HEK293 (cell line): ENCODE measurements around the gene PVRIG.
"Not testable (repeated sequence)": the region's sequence is repeated elsewhere in the genome, so short reads cannot be mapped to it uniquely, and the experiment has no call there.

Experiments
- KLF9 ChIP-seq: fragments of 450-650 bp; formaldehyde crosslinking; IDR thresholded peaks from 2 replicates; pipeline ENCODE4 v1.5.1; 2016; ENCODE audit warnings: missing biosample characterization, missing genetic modification characterization, low read depth
- ZNF529 ChIP-seq: fragments of 450-650 bp; formaldehyde crosslinking; IDR thresholded peaks from 2 replicates; pipeline ENCODE4 v1.5.1; 2017; ENCODE audit warnings: missing genetic modification characterization, missing biosample characterization; ENCODE audit not compliant: insufficient replicate concordance
- ZNF639 ChIP-seq: fragments of 450-650 bp; formaldehyde crosslinking; IDR thresholded peaks from 2 replicates; pipeline ENCODE4 v1.5.1; 2016; ENCODE audit warnings: missing biosample characterization, missing genetic modification characterization
- ZNF785 ChIP-seq: fragments of 450-650 bp; formaldehyde crosslinking; IDR thresholded peaks from 2 replicates; pipeline ENCODE4 v1.5.1; 2016; ENCODE audit warnings: missing biosample characterization, missing genetic modification characterization
- TF ChIP-seq, protein P1 (sequence below): fragments of 450-650 bp; formaldehyde crosslinking; IDR thresholded peaks from 2 replicates; pipeline ENCODE4 v1.5.1; 2016; ENCODE audit warnings: missing biosample characterization, missing genetic modification characterization
- TF ChIP-seq, protein P2 (sequence below): fragments of 450-650 bp; formaldehyde crosslinking; IDR thresholded peaks from 2 replicates; pipeline ENCODE4 v1.5.1; 2016; ENCODE audit warnings: missing biosample characterization, missing genetic modification characterization
- TF ChIP-seq, protein P3 (sequence below): fragments of 450-650 bp; formaldehyde crosslinking; IDR thresholded peaks from 2 replicates; pipeline ENCODE4 v1.5.1; 2016; ENCODE audit warnings: missing biosample characterization, missing genetic modification characterization

DNA sequence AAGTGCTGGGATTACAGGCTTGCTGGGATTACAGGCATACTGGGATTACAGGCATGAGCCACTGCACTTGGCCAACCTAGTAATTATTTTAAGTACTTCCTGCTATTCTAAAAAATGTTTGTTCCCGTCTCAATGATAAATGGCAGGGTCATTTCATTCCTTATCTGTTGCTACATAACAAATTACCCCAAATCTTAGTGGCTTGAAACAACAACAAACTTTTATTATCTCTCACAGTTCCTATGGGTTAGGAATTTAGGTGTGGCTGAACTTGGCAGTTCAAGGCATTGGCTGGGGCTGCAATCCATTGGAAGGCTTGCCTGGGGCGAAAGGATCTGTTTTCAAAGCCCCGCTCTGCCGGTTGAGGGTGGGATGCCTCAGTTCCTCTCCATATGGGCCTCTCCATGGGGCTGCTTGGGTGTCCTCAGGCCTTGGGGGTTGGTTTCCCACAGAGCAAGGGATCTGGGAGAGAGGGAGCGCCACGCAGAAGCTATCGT is 45.0 kb downstream of the PVRIG start:
- TF ChIP-seq, protein P1, sequence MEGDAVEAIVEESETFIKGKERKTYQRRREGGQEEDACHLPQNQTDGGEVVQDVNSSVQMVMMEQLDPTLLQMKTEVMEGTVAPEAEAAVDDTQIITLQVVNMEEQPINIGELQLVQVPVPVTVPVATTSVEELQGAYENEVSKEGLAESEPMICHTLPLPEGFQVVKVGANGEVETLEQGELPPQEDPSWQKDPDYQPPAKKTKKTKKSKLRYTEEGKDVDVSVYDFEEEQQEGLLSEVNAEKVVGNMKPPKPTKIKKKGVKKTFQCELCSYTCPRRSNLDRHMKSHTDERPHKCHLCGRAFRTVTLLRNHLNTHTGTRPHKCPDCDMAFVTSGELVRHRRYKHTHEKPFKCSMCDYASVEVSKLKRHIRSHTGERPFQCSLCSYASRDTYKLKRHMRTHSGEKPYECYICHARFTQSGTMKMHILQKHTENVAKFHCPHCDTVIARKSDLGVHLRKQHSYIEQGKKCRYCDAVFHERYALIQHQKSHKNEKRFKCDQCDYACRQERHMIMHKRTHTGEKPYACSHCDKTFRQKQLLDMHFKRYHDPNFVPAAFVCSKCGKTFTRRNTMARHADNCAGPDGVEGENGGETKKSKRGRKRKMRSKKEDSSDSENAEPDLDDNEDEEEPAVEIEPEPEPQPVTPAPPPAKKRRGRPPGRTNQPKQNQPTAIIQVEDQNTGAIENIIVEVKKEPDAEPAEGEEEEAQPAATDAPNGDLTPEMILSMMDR: not testable (repeated sequence)
- peak; percentile 85 for TF ChIP-seq ZNF639
- TF ChIP-seq, protein P2, sequence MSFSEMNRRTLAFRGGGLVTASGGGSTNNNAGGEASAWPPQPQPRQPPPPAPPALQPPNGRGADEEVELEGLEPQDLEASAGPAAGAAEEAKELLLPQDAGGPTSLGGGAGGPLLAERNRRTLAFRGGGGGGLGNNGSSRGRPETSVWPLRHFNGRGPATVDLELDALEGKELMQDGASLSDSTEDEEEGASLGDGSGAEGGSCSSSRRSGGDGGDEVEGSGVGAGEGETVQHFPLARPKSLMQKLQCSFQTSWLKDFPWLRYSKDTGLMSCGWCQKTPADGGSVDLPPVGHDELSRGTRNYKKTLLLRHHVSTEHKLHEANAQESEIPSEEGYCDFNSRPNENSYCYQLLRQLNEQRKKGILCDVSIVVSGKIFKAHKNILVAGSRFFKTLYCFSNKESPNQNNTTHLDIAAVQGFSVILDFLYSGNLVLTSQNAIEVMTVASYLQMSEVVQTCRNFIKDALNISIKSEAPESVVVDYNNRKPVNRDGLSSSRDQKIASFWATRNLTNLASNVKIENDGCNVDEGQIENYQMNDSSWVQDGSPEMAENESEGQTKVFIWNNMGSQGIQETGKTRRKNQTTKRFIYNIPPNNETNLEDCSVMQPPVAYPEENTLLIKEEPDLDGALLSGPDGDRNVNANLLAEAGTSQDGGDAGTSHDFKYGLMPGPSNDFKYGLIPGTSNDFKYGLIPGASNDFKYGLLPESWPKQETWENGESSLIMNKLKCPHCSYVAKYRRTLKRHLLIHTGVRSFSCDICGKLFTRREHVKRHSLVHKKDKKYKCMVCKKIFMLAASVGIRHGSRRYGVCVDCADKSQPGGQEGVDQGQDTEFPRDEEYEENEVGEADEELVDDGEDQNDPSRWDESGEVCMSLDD (tag by site-specific recombination): 0 out of 2 replicates have a peak, but pooled peaks have one; percentile 20
- TF ChIP-seq ZNF785, ZNF529 (tag by site-specific recombination): not testable (repeated sequence)
- TF ChIP-seq, protein P3, sequence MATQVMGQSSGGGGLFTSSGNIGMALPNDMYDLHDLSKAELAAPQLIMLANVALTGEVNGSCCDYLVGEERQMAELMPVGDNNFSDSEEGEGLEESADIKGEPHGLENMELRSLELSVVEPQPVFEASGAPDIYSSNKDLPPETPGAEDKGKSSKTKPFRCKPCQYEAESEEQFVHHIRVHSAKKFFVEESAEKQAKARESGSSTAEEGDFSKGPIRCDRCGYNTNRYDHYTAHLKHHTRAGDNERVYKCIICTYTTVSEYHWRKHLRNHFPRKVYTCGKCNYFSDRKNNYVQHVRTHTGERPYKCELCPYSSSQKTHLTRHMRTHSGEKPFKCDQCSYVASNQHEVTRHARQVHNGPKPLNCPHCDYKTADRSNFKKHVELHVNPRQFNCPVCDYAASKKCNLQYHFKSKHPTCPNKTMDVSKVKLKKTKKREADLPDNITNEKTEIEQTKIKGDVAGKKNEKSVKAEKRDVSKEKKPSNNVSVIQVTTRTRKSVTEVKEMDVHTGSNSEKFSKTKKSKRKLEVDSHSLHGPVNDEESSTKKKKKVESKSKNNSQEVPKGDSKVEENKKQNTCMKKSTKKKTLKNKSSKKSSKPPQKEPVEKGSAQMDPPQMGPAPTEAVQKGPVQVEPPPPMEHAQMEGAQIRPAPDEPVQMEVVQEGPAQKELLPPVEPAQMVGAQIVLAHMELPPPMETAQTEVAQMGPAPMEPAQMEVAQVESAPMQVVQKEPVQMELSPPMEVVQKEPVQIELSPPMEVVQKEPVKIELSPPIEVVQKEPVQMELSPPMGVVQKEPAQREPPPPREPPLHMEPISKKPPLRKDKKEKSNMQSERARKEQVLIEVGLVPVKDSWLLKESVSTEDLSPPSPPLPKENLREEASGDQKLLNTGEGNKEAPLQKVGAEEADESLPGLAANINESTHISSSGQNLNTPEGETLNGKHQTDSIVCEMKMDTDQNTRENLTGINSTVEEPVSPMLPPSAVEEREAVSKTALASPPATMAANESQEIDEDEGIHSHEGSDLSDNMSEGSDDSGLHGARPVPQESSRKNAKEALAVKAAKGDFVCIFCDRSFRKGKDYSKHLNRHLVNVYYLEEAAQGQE (tag by site-specific recombination): not testable (repeated sequence)
- peak; percentile 42; the same call in 1 of the 2 replicates for TF ChIP-seq KLF9
